ENCODE measurements around the gene NPIPB4. TPM values are rescaled to one million over a fixed set of nuclear protein-coding genes. Genes with fewer than 3 reads are reported as not detected.

NPIPB4 gene
- total RNA-seq, 1 experiment from 2014 or later = 6.8 TPM

Other genes with a start within 250 kb of the NPIPB4 start
- not detected in 2 replicates for gene IGSF6, start 205.1 kb downstream of the NPIPB4 start, total RNA-seq (2014; rRNA removed; shearing (Covaris generic))
- gene OTOA, start 193.8 kb downstream of the NPIPB4 start, total RNA-seq (2014; rRNA removed; shearing (Covaris generic)) = not detected in 2 replicates
- 154 and 171 TPM in 2 replicates for gene UQCRC2, start 95.6 kb upstream of the NPIPB4 start, total RNA-seq (2014; rRNA removed; shearing (Covaris generic))
- not detected in 2 replicates for gene PDZD9, start 143.4 kb upstream of the NPIPB4 start, total RNA-seq (2014; rRNA removed; shearing (Covaris generic))
- 15.6 and 16.2 TPM in 2 replicates for gene MOSMO, start 150.4 kb upstream of the NPIPB4 start, total RNA-seq (2014; rRNA removed; shearing (Covaris generic))
- gene VWA3A, start 234.8 kb upstream of the NPIPB4 start, total RNA-seq (2014; rRNA removed; shearing (Covaris generic)) = not detected in 2 replicates

Measured in M059J (cell line).